ENCODE measurements around the gene NCBP1.
"Not testable (repeated sequence)": the region's sequence is repeated elsewhere in the genome, so short reads cannot be mapped to it uniquely, and the experiment has no call there.

Gene NCBP1

DNA sequence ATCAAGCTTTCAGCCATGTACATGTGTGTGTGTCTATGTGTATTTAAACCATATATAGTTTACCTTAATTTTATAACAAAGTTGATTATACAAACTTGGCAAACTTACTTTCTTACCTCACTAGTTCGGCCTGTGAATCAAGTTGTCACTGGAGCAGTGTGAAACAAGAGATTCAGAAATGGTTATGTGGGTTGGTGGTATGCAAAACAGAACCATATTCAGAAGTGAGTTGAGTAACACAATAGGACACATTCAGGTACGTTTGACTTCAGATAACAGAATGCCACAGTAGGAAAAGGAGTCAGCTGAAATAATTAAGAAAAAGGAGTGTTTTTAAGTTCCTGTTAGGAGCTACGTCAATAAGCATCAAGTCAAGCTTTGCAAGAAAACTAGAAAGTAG, 42.0 kb downstream of the NCBP1 start:
- no peak for DNase-seq

DNA sequence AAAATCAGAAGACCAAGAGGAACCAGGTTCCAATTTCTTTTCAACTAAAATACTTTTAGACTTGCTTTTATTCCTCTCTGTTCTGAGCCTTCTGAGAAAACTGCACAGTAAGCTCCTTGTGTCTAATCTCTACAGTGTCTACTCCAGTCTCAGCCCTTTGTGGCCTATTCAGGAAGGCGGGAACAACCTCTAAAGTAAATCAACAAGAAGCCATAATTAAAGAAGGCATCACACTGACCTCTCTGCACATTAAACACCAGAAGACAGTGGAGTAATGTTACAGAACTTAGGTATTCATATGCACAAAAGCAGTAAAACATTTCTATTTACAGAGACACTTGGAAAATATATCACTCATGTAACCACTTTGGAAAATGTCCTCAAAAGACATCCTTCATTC, 48.6 kb downstream of the NCBP1 start:
- DNase-seq, result no peak

DNA sequence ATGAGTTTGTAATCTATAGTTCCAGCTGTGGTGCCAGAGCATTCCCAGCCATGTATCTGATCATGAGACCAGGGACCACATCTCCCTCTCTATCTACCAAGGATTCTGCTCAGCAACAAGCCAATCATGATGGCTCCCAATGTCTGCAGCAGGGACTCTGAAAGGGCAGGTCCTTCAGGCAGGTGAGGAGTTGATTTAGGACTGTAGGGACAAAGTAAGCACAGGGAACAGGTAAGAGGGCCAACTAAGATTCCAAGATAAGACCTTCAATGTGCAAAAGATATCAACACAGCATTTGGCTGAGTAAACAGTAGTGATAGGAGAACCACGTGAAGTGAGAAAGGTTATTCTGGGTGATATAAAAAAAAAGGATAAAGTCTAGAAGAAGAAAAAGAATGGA, 55.0 kb downstream of the NCBP1 start:
- DNase-seq, result no peak

GRCh38 chr9:97689401-97690180, 56.0 kb downstream of the NCBP1 start:
- DNase-seq, result no peak

- DNase-seq, result no peak
Measured at GRCh38 chr9:97694769-97695168, 61.1 kb downstream of the NCBP1 start.

GRCh38 chr9:97695390-97695789, 61.8 kb downstream of the NCBP1 start:
- DNase-seq, result no peak

GRCh38 chr9:97695995-97696802, 62.6 kb downstream of the NCBP1 start:
- peak; percentile 73 for DNase-seq

GRCh38 chr9:97696803-97697601, 63.4 kb downstream of the NCBP1 start, which contains the start of gene XPA:
Gene XPA (minus strand): TSS chr9:97697340. CDS start chr9:97697292, 48 bp downstream.
- DNase-seq, result peak; percentile 95

- no peak for DNase-seq
Measured at GRCh38 chr9:97697837-97698236, 64.2 kb downstream of the NCBP1 start.

DNA sequence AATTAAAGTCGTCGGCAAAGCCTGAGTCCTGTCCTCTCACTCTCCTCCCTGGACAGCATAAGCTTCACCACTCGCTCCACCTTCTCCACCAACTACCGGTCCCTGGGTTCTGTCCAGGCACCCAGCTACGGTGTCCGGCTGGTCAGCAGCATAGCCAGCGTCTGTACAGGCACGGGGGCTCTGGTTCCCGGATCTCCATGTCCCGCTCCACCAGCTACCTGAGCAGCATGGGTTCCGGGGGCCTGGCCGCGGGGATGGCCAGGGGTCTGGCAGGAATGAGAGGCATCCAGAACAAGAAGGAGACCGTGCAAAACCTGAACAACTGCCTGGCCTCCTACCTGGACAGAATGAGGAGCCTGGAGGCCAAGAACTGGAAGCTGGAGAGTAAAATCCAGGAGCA, 65.2 kb downstream of the NCBP1 start:
- DNase-seq, result no peak

- peak; percentile 33 for DNase-seq
Measured at GRCh38 chr9:97699281-97699680, 65.7 kb downstream of the NCBP1 start.

DNA sequence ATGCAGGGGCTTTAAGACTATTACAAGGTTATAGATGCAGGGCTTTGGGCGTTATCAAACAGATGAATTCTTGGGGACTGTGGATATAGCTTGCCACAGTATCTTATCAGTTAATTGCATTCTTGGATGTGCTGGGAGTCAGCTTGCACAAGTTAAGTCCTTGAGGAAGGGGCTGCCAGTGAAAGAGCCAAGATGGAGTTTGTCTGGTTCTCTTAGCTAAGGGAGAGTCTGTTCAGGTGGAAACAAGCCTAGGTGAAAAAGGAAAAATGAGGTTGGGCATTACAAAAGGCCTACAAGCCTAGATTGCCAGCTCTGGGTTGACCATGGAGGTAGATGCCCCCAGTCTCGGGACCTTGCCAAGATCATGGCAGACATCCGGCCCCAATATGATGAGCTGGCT, 66.2 kb downstream of the NCBP1 start:
- not testable (repeated sequence) for DNase-seq

- DNase-seq, result no peak
Measured at GRCh38 chr9:97703437-97704344, 70.1 kb downstream of the NCBP1 start.

DNA sequence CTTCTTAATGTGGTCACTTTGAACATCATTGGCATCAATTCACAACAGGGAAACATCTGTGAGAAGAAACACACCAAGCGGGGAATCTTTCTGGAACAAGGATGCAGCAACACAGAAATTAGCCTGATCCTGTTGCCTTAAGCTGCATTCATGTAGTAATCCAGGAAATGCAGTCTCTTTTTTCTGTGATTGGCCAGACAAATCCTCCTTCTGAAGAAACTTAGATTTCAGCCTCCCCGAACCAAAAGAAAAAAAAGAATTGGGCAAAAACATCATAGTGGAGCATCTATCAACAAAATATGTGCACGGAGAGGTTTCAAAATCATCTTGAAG, 70.7 kb downstream of the NCBP1 start:
- DNase-seq, result no peak

GRCh38 chr9:97704851-97705250, 71.2 kb downstream of the NCBP1 start:
- DNase-seq, result no peak

- no peak for DNase-seq
Measured at GRCh38 chr9:97705354-97705950, 71.8 kb downstream of the NCBP1 start.

DNA sequence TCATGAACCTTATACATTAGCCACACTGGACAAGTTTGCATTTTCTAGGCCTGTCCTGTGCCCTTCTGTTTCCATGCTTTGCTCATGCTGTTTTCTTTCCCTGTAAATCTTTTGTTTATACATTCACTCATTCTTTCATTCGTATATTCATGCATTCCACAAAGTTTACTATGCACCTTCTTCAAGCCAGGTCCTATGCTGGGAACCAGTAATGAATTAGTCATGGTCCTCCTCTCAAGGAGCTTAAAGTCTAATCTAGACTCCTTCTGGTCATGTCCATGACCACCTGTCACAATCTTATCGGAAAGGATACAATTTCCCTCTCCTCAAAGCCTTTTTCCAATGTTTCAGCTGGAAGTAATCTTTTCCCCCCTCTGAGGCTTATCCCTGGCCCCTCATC, 72.6 kb downstream of the NCBP1 start:
- DNase-seq, result no peak

DNA sequence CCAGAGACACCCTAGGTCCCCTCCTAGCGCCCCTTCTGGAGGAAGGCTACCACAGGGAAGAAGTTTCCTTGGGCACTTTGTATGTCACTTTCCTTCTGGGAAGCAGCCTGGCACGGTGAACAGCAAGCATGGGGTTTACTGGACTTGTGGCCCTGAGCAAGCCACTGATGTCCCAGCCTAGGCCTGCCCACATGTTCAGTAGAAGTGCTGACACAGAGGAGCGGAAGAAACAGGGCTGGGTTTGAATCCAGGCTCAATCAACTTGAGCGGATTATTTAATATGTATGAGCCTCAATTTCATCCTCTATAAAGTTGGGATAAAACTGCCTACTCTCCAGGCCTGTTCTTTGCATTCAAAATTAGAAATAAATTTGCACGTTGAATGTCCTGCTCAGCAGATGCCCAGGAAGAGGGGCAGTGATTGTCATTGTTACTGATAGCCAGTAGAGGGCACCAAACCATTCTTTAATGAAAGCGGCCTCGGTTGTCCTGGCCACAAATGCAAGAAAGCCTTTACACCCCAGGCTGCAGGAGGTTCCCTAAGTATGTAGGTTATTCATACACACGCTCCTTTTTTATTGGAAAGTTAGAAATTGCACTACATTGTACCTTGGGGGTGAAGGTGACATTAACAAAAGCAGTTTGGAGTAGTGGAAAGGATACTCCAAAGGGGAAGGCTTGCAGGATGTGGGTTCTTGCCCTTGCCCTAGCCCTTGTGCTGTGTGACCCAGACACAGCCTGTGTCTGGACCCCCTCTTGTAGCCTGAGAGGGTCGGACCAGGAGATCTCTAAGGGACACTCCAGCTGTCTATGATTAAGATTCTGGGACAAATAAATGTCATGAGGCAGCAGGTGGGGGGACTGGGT, 77.0 kb downstream of the NCBP1 start:
- DNase-seq, result peak; percentile 85

DNA sequence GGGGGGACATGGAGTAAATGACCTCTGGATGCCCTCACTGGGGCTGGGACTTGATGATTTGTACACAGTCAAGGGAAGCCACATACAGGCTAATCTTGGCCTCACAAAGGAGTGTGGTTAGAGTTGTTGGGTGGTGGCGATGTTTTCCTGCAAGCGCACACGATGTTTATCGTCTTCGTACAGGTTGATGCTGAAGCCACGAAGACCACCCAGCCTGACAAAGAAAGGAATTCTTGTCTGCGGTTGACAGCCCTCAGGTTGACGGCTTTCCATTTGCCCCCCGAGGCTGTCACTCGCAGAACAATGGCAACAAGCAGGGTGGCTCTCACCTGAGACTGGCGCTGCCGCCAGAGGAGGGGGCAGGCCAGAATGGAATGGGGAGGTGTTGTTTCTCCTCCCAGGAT, 77.6 kb downstream of the NCBP1 start:
- no peak for DNase-seq

- no peak for DNase-seq
Measured at GRCh38 chr9:97714435-97714834, 80.8 kb downstream of the NCBP1 start.

- DNase-seq, result no peak
Measured at GRCh38 chr9:97717866-97718265, 84.2 kb downstream of the NCBP1 start.
